HCT116 (cell line): ENCODE measurements around the gene DUS4L. TPM values are rescaled to one million over a fixed set of nuclear protein-coding genes. Genes with fewer than 3 reads are reported as not detected.

Source experiments
- ATAC-seq: fragments of 200-7000 bp; cut with Tn5 transposase; 2 replicates; pipeline ENCODE4 v1.9.1; 2020; ENCODE audit warnings: mild to moderate bottlenecking, moderate library complexity
- BruUV-seq: library from RNA; stranded (reverse); fragments of 400-500 nt; replicated peaks from 2 replicates; lab custom pipeline; 2021; lab: Mats Ljungman, UMichigan
- CTCF ChIA-PET: fragments of 300-600 bp; sonication (Branson Sonifier 250); formaldehyde crosslinking; loops from one replicate; lab custom pipeline; 2021; ENCODE audit warnings: antibody characterized with exemption; lab: Charles Lee
- POLR2A ChIA-PET: fragments of 300-600, 350-600 bp; sonication (Branson Sonifier 250); formaldehyde crosslinking; loops from one replicate; lab custom pipeline; 2021; ENCODE audit warnings: antibody characterized with exemption; lab: Charles Lee
- RAD21 ChIA-PET, 2 experiments: fragments of 300-600 bp; sonication (Branson Sonifier 250); formaldehyde crosslinking; loops; one replicate each; lab custom pipeline; 2023; ENCODE audit warnings: low total read pairs in 2 of 2; ENCODE audit not compliant: uncharacterized antibody in 2 of 2, unreplicated experiment in 2 of 2, low non-redundant PET in 1 of 2; lab: Charles Lee
- DNase-seq: peaks from one replicate; pipeline ENCODE4 v3.0.0-alpha.2; 2010; ENCODE audit warnings: low read depth, low spot score
- H2AFZ ChIP-seq: fragments of 200-600 bp; shearing (Covaris generic), sonication (generic); 2 replicates; pipeline ENCODE4 v1.6.1; 2017; ENCODE audit warnings: low read depth, mixed run types, mixed read lengths, antibody characterized with exemption, low read length; ENCODE audit not compliant: poor library complexity, severe bottlenecking
- H3K27ac ChIP-seq: 2 replicates; pipeline ENCODE4 v1.5.1; 2012; ENCODE audit warnings: low read depth, low read length
- H3K27me3 ChIP-seq: fragments of 200-600 bp; sonication (generic); 2 replicates; pipeline ENCODE4 v1.6.1; 2016; ENCODE audit warnings: mixed run types, low read length, mixed read lengths; ENCODE audit not compliant: insufficient read depth
- H3K36me3 ChIP-seq, 2 experiments: fragments of 200-500 bp in 1 of 2; fragments of 200-600 bp in 1 of 2; sonication (Bioruptor generic) in 1 of 2; sonication (generic) in 1 of 2; 2 replicates each; pipeline versions ENCODE4 v1.5.1 to v1.6.1; 2014 to 2016; ENCODE audit warnings: low read length in 2 of 2, inconsistent platforms in 1 of 2, mixed read lengths in 1 of 2, mixed run types in 1 of 2; ENCODE audit not compliant: insufficient read depth in 2 of 2, control insufficient read depth in 1 of 2
- H3K4me1 ChIP-seq, 2 experiments: fragments of 200-600 bp in 1 of 2; sonication (generic) in 1 of 2; 2 replicates each; pipeline versions ENCODE4 v1.5.1 to v1.6.1; 2012 to 2017; ENCODE audit warnings: low read length in 2 of 2, inconsistent platforms in 1 of 2, mild to moderate bottlenecking in 1 of 2, mixed read lengths in 1 of 2, mixed run types in 1 of 2, moderate library complexity in 1 of 2; ENCODE audit not compliant: insufficient read depth in 2 of 2, control insufficient read depth in 1 of 2
- H3K4me2 ChIP-seq: fragments of 200-600 bp; sonication (generic); 2 replicates; pipeline ENCODE4 v1.6.1; 2017; ENCODE audit warnings: mixed run types, low read length, mixed read lengths
- H3K4me3 ChIP-seq, 2 experiments: fragments of 200-600 bp in 1 of 2; sonication (generic) in 1 of 2; replicated peaks in 1 of 2; 2 replicates each; pipeline ENCODE4 v1.5.1; 2011 to 2016; ENCODE audit warnings: low read length in 2 of 2, control low read depth in 1 of 2, low read depth in 1 of 2, mild to moderate bottlenecking in 1 of 2, mixed read lengths in 1 of 2, mixed run types in 1 of 2
- H3K79me2 ChIP-seq: fragments of 200-600 bp; sonication (generic); 2 replicates; pipeline ENCODE4 v1.6.1; 2017; ENCODE audit warnings: mild to moderate bottlenecking, mixed run types, low read length, moderate library complexity, mixed read lengths; ENCODE audit not compliant: insufficient read depth
- H3K9ac ChIP-seq: fragments of 200-600 bp; sonication (generic); 2 replicates; pipeline ENCODE4 v1.6.1; 2016; ENCODE audit warnings: low read length, mixed read lengths
- H3K9me2 ChIP-seq: fragments of 200-600 bp; sonication (generic), shearing (Covaris generic); 2 replicates; pipeline ENCODE4 v1.6.1; 2017; ENCODE audit warnings: mixed run types, mild to moderate bottlenecking, moderate library complexity; ENCODE audit not compliant: insufficient read depth
- H3K9me3 ChIP-seq, 2 experiments: fragments of 200-500 bp in 1 of 2; fragments of 200-600 bp in 1 of 2; sonication (Bioruptor generic) in 1 of 2; sonication (generic) in 1 of 2; 2 replicates each; pipeline ENCODE4 v1.6.1; 2014 to 2017; ENCODE audit warnings: low read length in 2 of 2, mixed read lengths in 2 of 2, inconsistent platforms in 1 of 2, low read depth in 1 of 2, mild to moderate bottlenecking in 1 of 2, mixed run types in 1 of 2, moderate library complexity in 1 of 2; ENCODE audit not compliant: control insufficient read depth in 1 of 2, insufficient read depth in 1 of 2
- H4K20me1 ChIP-seq: fragments of 200-600 bp; sonication (generic), shearing (Covaris generic); 2 replicates; pipeline ENCODE4 v1.6.1; 2017; ENCODE audit warnings: mixed run types, mild to moderate bottlenecking, moderate library complexity; ENCODE audit not compliant: insufficient read depth
- ELF1 ChIP-seq: IDR thresholded peaks from 2 replicates; pipeline ENCODE4 v1.6.1; 2012; ENCODE audit warnings: low read depth, borderline replicate concordance
- EZH2phosphoT487 ChIP-seq: fragments of 200-600 bp; IDR thresholded peaks from 2 replicates; pipeline ENCODE4 v1.6.1; 2018; ENCODE audit warnings: antibody characterized with exemption, borderline replicate concordance
- JUND ChIP-seq: IDR thresholded peaks from 2 replicates; pipeline ENCODE4 v1.6.1; 2012
- POLR2A ChIP-seq: IDR thresholded peaks from 2 replicates; pipeline ENCODE4 v1.7.0; 2011; ENCODE audit warnings: borderline replicate concordance; ENCODE audit not compliant: insufficient read depth, insufficient read length; ENCODE audit errors: extremely low read depth
- POLR2AphosphoS5 ChIP-seq: IDR thresholded peaks from 2 replicates; pipeline ENCODE4 v1.6.1; 2011; ENCODE audit warnings: mild to moderate bottlenecking, low read depth, low read length, moderate library complexity
- SP1 ChIP-seq: IDR thresholded peaks from 2 replicates; pipeline ENCODE4 v1.6.1; 2012; ENCODE audit warnings: low read depth
- TCF7L2 ChIP-seq: IDR thresholded peaks from 2 replicates; pipeline ENCODE4 v1.7.0; 2011; ENCODE audit warnings: borderline replicate concordance, inconsistent platforms; ENCODE audit not compliant: insufficient read depth, insufficient read length; ENCODE audit errors: extremely low read depth
- intact Hi-C: fragments of 100-400 bp; cut with micrococcal nuclease; formaldehyde crosslinking; loops from 2 replicates; pipeline ENCODE4 v1.10.0; 2022
- total RNA-seq: library from RNA; stranded (reverse); gene quantifications from one replicate; pipeline ENCODE4 v1.2.1, GENCODE V29; 2021; ENCODE audit not compliant: unreplicated experiment
- TF ChIP-seq, protein P1 (sequence below): IDR thresholded peaks from 2 replicates; pipeline ENCODE4 v1.6.1; 2012; ENCODE audit warnings: low read depth
- TF ChIP-seq, protein P2 (sequence below): IDR thresholded peaks from 2 replicates; pipeline ENCODE4 v1.6.1; 2012
- TF ChIP-seq, protein P3 (sequence below): IDR thresholded peaks from 2 replicates; pipeline ENCODE4 v1.6.1; 2012

The DUS4L gene
- total RNA-seq, 1 experiment from 2014 or later, result 12.6 TPM

DNA sequence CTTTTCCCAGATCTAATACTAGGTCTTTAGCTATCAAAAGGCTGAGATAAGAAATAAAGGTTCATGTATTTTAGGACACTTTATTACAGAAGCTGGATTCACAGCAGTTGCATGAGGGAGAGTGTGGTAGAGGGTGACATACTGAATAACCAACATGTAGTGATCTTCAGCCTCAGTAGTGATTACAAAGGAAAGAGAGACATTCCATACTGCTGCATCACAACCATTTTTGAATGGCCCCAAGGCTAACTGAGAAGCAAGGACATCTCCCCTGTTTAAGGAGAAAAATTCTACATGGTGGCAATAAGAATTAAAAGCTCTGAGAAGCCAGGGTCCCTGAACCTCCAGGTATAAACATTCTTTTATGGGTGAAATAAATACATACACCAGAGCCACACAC, 35.3 kb upstream of the DUS4L start:
- H4K20me1 ChIP-seq, result no peaks in the 10 kb centered on the region
- no TSS peak for BruUV-seq
- TF ChIP-seq, protein P1, sequence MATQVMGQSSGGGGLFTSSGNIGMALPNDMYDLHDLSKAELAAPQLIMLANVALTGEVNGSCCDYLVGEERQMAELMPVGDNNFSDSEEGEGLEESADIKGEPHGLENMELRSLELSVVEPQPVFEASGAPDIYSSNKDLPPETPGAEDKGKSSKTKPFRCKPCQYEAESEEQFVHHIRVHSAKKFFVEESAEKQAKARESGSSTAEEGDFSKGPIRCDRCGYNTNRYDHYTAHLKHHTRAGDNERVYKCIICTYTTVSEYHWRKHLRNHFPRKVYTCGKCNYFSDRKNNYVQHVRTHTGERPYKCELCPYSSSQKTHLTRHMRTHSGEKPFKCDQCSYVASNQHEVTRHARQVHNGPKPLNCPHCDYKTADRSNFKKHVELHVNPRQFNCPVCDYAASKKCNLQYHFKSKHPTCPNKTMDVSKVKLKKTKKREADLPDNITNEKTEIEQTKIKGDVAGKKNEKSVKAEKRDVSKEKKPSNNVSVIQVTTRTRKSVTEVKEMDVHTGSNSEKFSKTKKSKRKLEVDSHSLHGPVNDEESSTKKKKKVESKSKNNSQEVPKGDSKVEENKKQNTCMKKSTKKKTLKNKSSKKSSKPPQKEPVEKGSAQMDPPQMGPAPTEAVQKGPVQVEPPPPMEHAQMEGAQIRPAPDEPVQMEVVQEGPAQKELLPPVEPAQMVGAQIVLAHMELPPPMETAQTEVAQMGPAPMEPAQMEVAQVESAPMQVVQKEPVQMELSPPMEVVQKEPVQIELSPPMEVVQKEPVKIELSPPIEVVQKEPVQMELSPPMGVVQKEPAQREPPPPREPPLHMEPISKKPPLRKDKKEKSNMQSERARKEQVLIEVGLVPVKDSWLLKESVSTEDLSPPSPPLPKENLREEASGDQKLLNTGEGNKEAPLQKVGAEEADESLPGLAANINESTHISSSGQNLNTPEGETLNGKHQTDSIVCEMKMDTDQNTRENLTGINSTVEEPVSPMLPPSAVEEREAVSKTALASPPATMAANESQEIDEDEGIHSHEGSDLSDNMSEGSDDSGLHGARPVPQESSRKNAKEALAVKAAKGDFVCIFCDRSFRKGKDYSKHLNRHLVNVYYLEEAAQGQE, result no peak
- TF ChIP-seq, protein P2, sequence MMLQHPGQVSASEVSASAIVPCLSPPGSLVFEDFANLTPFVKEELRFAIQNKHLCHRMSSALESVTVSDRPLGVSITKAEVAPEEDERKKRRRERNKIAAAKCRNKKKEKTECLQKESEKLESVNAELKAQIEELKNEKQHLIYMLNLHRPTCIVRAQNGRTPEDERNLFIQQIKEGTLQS, result no peak
- TF ChIP-seq POLR2AphosphoS5 (no peak), JUND (no peak), POLR2A (no peak), TCF7L2 (no peak), EZH2phosphoT487 (no peak), SP1 (no peak), ELF1 (no peak)
- TF ChIP-seq, protein P3, sequence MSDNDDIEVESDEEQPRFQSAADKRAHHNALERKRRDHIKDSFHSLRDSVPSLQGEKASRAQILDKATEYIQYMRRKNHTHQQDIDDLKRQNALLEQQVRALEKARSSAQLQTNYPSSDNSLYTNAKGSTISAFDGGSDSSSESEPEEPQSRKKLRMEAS, result no peak
- H3K9ac ChIP-seq, result no peak overlapping the region
- CTCF ChIA-PET, result no interaction called here
- H3K9me2 ChIP-seq, result no peaks in the 10 kb centered on the region
- no peak for DNase-seq
- no peak for ATAC-seq
- H2AFZ ChIP-seq, result no peak overlapping the region
- POLR2A ChIA-PET, result no interaction called here
- peaks cover 0 to 8% of the 10 kb centered on the region in 2 experiments; a peak in 1 of 4 replicates for H3K4me1 ChIP-seq
- no peaks in the 10 kb centered on the region for H3K27me3 ChIP-seq
- no peaks in the 10 kb centered on the region for H3K36me3 ChIP-seq
- intact Hi-C loops, result no loop called here
- no peak overlapping the region for H3K4me3 ChIP-seq
- H3K4me2 ChIP-seq, result peak overlapping the region; percentile 22; the same call in 1 of the 2 replicates
- H3K9me3 ChIP-seq, result no peaks in the 10 kb centered on the region
- RAD21 ChIA-PET, result no interaction called here
- H3K27ac ChIP-seq, result no peak overlapping the region
- peaks cover 3% of the 10 kb centered on the region; the same call in 1 of the 2 replicates for H3K79me2 ChIP-seq
